GM11168 (cell line): Measurements from ENCODE around the gene PYGO2.

Experiments
- in situ Hi-C: fragments of 300-500 bp; cut with MboI; formaldehyde crosslinking; loops from one replicate; pipeline ENCODE4 v1.12.0; 2022; ENCODE audit warnings: low sequenced_read_pairs; ENCODE audit not compliant: unreplicated experiment

The PYGO2 gene

GRCh38 chr1:154966111-154966510 is 4.5 kb upstream of the PYGO2 start:
- in situ Hi-C loops, result no loop called here

DNA sequence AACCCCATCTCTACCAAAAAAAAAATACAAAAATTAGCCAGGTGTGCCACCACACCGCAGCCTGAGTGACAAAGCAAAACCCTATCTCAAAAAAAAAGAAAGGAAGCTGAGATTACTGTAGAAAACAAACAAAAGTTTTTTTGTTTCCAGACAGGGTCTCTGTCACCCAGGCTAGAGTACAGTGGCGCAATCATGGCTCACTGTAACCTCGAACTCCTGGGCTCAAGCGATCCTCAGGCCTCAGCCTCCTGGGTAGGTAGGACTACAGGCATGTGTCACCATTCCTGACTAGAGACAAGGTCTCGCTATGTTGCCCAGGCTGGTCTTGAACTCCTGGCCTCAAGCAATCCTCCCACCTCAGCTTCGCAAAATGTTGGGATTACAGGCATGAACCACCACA is 2.8 kb upstream of the PYGO2 start:
- in situ Hi-C loops, result no loop called here

GRCh38 chr1:154963643-154964042 is 2.1 kb upstream of the PYGO2 start:
- in situ Hi-C loops, result no loop called here

DNA sequence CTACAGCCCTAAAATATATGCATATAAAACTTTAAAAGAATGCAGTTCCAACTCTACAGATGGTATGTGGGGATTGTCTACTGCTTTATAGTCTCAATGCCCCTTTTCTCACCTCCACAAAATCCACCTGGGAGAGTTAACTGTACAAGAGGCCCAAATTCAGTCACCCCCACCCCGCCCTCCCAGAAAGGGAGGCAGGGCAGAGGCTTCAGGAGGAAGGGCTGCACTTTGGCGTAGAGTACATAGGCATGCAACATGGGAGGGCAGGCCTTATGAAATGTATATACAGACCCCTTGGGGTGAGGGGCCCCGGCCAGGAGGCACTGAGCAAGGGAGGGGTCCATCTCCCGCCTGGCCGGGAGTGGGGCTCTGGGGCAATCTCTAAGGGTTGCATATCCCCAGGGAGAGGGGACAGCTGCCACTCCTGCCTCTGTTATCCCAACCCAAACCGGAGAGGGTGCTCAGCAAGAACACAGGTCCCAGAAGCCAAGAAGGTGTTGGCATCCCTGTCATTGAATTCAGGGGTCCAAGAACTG is 1.3 kb upstream of the PYGO2 start:
- in situ Hi-C loops, result no loop called here

DNA sequence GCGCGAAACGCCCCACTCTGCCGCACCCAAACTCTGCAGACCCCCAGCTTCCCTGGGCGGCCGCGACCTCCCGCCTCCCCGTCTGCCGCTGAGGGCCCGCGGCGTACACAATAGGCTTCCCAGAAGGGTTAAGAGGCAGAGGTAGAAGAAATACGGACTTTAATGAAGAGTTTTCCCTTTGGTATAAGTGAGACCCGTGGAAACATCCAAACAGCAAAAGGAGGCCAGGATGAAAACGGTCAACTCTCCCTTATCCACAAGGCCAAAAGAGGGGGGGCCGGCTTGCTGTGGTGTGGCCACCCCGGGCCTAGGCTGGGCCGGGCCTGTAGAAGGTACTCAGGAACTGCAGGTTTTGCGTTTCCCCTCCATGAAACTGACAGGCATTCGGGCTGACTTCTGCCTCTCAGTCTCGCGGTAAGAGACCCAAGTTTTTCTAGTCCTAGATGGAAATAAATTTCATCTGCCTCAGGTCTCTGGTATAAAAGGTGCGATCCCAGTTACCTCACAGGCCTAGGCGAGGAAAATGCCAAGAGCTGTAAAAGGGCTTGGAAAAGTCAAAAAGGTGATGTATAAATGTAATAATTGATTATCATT is 671 bp upstream of the PYGO2 start:
- in situ Hi-C loops, result no loop called here

DNA sequence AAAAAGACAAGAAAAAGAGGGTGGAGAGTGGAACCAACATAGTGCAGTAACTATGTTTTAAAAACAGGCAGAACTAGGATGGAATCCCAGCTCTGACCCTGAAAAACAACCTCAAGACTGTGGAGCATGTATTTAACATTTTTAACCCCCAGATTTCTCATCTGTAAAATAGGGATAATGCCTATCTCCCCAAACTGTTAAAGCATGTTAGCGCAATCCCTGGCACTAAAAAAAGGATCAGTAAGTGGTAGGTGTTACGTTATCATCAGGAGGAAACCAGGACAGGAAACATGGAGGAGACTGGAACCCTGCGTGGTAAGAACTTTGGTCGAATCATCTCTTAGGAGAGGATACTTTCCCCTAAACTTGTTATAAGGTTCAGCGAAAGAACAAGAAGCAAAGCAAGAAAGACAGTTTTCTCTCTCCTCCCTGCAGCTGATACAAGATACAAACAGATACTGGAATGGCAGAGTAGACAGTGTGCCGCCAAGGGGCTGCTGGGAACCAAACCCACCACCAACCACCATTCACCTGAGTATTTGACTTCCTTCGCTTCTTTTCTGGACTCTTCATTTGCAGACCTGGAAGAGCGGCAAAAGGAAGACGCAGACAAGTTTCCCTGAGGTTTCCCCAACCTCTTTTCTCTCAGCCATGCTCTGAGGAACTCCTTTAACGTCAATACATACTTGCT is 991 bp downstream of the PYGO2 start:
- in situ Hi-C loops, result no loop called here

GRCh38 chr1:154959426-154959780 is 2.2 kb downstream of the PYGO2 start:
- in situ Hi-C loops, result no loop called here

GRCh38 chr1:154958681-154959425 is 2.7 kb downstream of the PYGO2 start:
- in situ Hi-C loops, result no loop called here

GRCh38 chr1:154958036-154958435 is 3.5 kb downstream of the PYGO2 start:
- in situ Hi-C loops, result no loop called here

GRCh38 chr1:154957091-154957657 is 4.4 kb downstream of the PYGO2 start:
- in situ Hi-C loops, result no loop called here

DNA sequence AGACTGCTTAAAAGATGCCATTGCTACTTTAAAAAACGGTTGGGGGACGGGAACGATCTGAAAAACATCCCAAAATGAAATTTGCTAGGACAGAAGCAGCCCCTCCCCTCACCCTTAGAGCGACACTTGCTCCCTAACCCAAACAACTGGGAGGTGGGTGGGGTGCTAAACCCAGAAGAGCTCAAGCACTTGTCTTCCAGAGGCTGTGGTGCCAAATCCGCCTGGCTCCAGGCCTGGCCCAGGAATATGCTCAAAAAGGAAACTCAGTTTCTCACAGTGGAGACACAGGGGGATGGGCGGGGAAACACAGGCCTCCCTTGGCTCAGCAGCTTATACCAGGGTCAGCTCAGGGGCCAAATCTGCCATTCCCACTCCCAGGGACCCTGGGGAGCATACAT is 5.0 kb downstream of the PYGO2 start:
- in situ Hi-C loops, result no loop called here

DNA sequence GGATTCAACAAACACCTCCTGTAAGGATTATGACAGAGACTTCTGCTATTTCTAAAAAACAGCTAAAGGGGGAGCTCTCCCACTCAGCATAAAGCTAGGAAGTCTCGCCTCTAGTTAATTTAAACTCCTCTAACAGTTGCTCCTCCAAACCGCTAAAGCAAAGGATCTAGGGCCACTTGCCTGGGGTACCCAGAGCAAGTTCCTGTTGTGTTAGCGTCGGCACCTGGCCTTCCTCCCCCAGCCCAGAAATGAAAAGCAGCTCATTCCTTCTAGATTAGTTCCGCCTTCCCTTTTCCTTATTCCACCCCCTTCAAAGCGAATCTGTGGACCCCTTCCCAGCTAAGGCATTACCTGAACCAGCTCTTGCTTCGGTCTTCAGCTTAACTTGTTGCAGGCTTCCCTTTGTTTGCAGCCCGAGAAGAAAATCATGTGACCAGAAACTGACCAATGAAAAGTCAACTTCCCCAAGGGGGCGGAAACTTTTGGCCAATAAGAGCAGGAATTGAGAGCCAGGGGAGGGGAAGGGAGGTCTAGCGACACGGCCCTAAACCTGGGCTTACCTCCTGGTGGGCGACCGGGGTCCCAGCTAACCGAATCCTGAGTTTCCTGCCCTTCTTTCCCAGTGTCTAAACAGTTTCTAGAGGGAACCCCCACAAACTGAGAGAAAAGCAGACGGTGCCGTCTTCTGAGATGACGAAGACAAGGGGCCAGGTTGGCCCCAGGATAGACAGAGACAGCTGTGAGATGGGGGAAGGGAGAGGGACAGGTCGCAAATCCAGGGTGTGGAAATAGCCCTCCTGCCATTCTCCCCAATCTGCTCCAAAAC is 5.7 kb downstream of the PYGO2 start, which contains the start of gene PBXIP1:
PBXIP1 (minus strand) TSS at position 382 of the 826 bp plus-strand sequence. CDS start 2,378 bp downstream, outside the sequence.
- in situ Hi-C loops, result no loop called here

DNA sequence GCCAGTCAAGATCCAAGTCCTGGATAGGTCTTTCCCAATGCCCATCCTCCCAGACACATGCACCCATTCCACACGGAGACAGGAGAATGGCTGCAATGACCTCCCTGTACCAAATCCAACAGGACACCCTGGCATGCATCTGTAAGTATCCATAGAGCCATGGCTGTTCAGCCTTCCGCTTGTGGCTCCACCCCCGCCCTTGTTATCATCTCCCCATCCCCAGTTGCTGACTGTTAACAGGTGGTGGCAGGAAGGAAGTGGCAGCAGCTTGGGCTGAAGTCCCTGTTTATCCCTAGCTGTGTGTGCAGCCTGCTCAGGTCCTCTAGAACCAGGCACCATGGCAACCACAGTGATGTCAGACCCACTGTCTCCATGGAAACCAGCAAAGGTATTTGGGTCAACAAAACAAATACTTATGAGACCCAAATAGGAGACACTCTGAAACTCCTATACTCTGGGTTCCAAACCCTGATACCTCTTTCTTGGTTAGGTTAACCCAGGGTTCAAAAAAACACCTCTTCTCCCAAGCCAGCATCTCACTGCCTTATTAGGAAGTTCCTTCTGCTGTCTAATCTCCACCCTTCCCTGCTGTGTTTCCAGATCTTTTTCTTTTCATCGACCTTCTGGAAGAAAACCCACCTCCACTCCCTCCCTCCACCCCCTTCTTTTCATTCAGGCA is 6.4 kb downstream of the PYGO2 start:
- in situ Hi-C loops, result no loop called here

GRCh38 chr1:154954541-154954940 is 7.0 kb downstream of the PYGO2 start:
- in situ Hi-C loops, result no loop called here

- in situ Hi-C loops, result no loop called here
Observed at GRCh38 chr1:154953611-154954038, 8.0 kb downstream of the PYGO2 start.

DNA sequence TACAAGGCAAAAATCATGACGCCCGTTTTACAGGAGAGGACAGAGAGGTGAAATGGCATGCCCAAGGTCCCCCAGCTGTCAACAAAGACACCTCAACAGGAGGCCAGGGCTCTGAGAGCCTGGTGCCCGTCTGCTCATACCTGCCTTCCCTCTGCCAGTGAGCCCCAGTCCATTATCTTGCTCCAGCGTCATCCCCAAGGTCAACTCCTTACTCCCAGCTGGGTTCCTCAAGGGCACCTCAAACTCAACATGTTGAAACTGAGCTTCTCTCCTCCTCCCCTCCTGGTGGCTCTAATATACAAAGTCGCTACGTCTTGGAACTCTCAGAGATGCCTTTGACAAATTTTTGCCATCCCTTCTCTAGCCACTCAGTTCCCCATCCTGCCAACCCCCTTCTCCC is 8.9 kb downstream of the PYGO2 start:
- in situ Hi-C loops, result no loop called here

DNA sequence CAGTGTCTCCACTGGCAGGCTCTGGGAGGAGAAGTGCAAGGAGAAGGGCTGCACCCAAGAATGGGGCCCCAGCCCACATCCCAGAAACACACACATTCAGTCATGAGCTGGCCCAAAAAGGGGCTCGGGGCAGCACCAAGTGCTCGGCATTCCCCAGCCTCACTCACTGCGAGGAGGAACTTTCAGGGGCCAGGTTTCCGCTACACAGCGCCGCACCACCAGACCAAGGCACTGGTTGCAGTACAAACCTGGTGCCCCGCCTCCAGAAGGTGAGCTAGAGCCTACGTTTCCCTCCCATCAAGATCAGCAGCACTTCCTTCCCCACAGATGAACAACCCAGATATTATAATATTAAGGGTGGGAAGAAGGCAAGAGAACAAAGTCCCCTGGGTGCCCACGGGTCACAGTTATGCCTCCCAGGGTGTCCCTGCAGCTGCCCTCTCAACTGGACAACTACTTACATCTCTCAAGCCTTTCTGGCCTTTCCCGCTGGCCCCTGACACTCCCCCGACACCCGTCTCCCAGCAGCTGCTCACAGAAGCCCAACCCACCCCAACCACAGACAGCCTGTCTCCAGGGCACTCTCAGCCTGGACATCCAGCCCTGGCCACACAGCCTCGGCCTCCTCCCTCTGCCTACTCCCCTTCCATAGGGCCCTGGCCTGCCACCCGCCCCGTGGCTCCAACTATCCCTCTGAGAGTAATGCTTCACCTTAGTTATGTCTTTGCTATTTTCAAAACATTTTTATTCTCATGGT is 9.5 kb downstream of the PYGO2 start:
- in situ Hi-C loops, result no loop called here

DNA sequence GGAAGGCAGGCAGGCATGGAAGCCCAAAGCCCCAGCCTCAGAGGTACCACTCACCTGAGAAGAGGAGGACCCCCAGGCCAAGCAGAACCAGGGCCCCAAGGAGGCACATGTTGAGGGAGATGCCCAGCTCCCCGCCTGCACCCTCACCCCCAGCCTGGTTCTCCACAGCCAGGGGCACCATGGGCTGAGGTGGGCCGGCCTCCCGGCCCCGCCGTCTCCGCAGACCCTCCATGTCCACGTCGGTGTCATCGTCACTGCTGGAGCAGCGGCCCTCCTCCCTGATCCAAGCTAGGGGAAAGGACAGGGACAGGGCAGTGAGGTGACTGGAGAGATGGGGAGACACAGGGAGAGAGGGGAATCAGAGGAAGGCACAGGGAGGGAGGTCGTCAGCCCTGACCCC is 13.5 kb downstream of the PYGO2 start:
- in situ Hi-C loops, result no loop called here
